Keratinocyte (primary cell): ENCODE results near the gene ZEB1.

Experiments used
- EZH2 ChIP-seq: IDR thresholded peaks from one replicate; pipeline ENCODE4 v1.6.1; 2012; ENCODE audit warnings: inconsistent platforms, mild to moderate bottlenecking, low read length, moderate library complexity
- TF ChIP-seq, protein P1 (sequence below), 3 experiments: IDR thresholded peaks in 1 of 3; conservative IDR thresholded peaks in 1 of 3; optimal IDR thresholded peaks in 1 of 3; 2 replicates in 2 of 3; 3 replicates in 1 of 3; pipeline versions ENCODE3 to v1.5.1; 2011; ENCODE audit warnings: low read length in 3 of 3, mild to moderate bottlenecking in 3 of 3, moderate library complexity in 2 of 3, control low read depth in 1 of 3, inconsistent platforms in 1 of 3; ENCODE audit not compliant: insufficient read depth in 2 of 3; ENCODE audit errors: extremely low read depth in 1 of 3

GRCh38 chr10:31383810-31384588, 65.0 kb downstream of the ZEB1 start:
- TF ChIP-seq, protein P1, sequence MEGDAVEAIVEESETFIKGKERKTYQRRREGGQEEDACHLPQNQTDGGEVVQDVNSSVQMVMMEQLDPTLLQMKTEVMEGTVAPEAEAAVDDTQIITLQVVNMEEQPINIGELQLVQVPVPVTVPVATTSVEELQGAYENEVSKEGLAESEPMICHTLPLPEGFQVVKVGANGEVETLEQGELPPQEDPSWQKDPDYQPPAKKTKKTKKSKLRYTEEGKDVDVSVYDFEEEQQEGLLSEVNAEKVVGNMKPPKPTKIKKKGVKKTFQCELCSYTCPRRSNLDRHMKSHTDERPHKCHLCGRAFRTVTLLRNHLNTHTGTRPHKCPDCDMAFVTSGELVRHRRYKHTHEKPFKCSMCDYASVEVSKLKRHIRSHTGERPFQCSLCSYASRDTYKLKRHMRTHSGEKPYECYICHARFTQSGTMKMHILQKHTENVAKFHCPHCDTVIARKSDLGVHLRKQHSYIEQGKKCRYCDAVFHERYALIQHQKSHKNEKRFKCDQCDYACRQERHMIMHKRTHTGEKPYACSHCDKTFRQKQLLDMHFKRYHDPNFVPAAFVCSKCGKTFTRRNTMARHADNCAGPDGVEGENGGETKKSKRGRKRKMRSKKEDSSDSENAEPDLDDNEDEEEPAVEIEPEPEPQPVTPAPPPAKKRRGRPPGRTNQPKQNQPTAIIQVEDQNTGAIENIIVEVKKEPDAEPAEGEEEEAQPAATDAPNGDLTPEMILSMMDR (optimal IDR thresholded peaks at IDR 0.05 in 1 of 3, IDR thresholded peaks at IDR 0.05 in 1 of 3, conservative IDR thresholded peaks at IDR 0.05 in 1 of 3; ENCODE audit: extremely low read depth in 1 of 3, insufficient read depth in 2 of 3, low read length in 3 of 3): no peak
- TF ChIP-seq EZH2: no peak
